ENCODE measurements around the gene PARD3B.

PARD3B gene

GRCh38 chr2:205024822-205025518, 479.7 kb downstream of the PARD3B start:
- H3K9me3 Mint-ChIP-seq = peaks cover 0 to 11% of the 10 kb centered on the region in 2 donors
- H3K27me3 Mint-ChIP-seq = no peaks in the 10 kb centered on the region
- peak overlapping the region in 1 of 2 donors; percentile 86 for H3K27ac Mint-ChIP-seq
- peaks cover 19% of the 10 kb centered on the region for H3K4me1 Mint-ChIP-seq
- ATAC-seq (peak; percentile 96), DNase-seq (peak; percentile 19 to 48)
- no peak overlapping the region for H3K4me3 Mint-ChIP-seq

DNA sequence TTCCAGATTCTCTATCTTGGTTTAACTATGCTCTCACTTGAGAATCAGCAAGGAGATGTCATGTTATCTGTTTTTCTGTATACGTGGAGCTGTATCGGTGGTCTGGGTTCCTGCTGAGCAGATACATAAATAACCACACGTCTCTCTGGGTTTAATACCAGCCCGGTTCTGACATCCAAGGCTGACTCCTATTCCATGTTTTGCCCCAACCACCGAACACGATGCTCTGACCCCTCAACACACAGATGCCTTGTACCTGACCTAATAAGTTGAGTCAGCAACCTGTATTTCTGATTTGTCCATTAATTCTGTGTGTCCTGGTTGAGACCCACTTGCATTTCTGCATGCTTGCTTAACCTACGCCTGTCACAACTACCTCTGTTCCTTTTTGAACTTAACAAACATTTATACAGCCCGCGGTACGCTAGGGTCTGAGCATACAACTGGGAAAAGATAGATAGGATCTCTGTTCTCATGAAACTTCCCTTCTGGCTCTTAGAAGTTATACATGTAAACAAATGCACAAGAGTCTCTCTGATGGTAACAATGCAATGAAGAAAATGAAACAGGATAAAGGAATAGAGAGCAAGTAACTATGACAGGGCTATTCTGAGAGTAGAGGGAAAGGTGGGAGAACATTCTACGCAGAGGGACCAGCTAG, 480.4 kb downstream of the PARD3B start:
- DNase-seq (no peak), ATAC-seq (peak; percentile 32)
- H3K4me1 Mint-ChIP-seq = peaks cover 19% of the 10 kb centered on the region
- no peaks in the 10 kb centered on the region for H3K27me3 Mint-ChIP-seq
- peaks cover 0 to 4% of the 10 kb centered on the region in 2 donors for H3K9me3 Mint-ChIP-seq
- H3K4me3 Mint-ChIP-seq = no peak overlapping the region
- H3K27ac Mint-ChIP-seq = peak overlapping the region; percentile 43 to 86

DNA sequence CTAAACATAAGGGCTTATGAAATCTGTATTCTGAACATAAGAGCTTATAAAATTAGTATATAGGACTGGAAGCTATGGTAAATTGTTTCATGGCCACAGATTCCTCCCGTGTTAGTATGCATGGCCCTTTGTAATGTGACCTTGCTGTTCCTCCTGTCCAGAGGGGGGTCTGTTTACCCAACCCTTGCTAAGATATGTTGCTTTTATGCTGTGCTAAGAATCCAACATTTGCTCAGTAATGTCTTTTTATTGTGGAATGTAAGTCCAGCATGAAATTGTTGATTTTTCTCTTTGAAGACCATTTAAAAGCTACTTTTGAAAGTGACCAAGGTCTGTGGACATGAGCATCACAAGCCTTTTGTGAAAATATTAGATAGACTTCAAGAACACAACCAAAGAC, 485.4 kb downstream of the PARD3B start:
- Mint-ChIP-seq H3K4me3 (no peak overlapping the region), H3K27ac (no peak overlapping the region), H3K9me3 (no peaks in the 10 kb centered on the region), H3K4me1 (peaks cover 23% of the 10 kb centered on the region), H3K27me3 (no peaks in the 10 kb centered on the region)
- DNase-seq (no peak), ATAC-seq (no peak)

- no peak for DNase-seq
- Mint-ChIP-seq H3K27ac (no peak overlapping the region), H3K4me3 (no peak overlapping the region), H3K4me1 (peaks cover 17% of the 10 kb centered on the region), H3K27me3 (no peaks in the 10 kb centered on the region), H3K9me3 (no peaks in the 10 kb centered on the region)
- no peak for ATAC-seq
These were observed 486.8 kb downstream of the PARD3B start for GRCh38 chr2:205032093-205032551.

DNA sequence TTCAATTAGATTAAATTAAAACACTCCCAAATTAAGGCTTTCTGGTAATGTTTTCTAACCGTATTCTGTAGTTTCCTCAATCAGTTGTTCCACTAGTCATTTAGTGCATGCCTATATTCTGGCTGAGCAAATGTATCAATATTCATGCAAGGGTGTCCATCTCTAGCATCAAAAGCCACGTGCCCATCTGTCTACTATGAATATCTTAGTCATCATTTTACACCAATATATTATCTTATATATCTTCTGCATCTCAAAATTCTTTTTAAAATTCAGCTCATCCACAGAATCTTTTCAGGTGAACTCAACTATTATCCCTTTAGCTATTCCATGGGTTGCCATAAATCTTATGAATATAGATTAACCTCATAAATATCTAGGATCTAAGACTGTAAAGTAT, 488.2 kb downstream of the PARD3B start:
- DNase-seq (no peak), ATAC-seq (no peak)
- Mint-ChIP-seq H3K4me1 (peaks cover 17% of the 10 kb centered on the region), H3K27ac (no peak overlapping the region), H3K4me3 (no peak overlapping the region), H3K9me3 (no peaks in the 10 kb centered on the region), H3K27me3 (no peaks in the 10 kb centered on the region)

DNA sequence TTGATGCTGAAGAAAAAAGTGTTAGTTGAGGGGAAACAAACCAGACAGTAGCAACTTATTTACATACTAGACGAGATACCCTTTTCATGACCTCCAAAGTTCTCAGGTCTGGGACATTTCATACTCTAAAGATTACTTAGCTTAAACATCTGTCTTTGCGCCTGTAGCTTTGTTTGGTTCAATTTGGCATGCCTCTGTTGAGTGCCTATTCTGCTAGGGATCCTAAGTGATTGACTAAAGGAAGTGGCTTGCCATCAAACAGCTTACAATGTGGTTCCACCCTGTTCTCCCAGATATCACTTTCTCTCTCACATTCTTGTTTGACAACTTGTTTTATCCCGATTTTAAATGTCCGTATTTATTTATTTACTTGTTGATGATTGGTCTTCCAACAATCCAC, 488.8 kb downstream of the PARD3B start:
- no peaks in the 10 kb centered on the region for H3K27me3 Mint-ChIP-seq
- ATAC-seq (no peak), DNase-seq (no peak)
- peaks cover 15% of the 10 kb centered on the region for H3K4me1 Mint-ChIP-seq
- no peak overlapping the region for H3K4me3 Mint-ChIP-seq
- H3K27ac Mint-ChIP-seq = no peak overlapping the region
- no peaks in the 10 kb centered on the region for H3K9me3 Mint-ChIP-seq

GRCh38 chr2:205040323-205040722, 495.0 kb downstream of the PARD3B start:
- Mint-ChIP-seq H3K4me3 (no peak overlapping the region), H3K9me3 (peaks cover 3 to 5% of the 10 kb centered on the region in 2 donors), H3K27ac (no peak overlapping the region), H3K27me3 (no peaks in the 10 kb centered on the region), H3K4me1 (no peaks in the 10 kb centered on the region)
- DNase-seq = no peak
- no peak for ATAC-seq

- ATAC-seq (no peak), DNase-seq (no peak)
These were observed 496.3 kb downstream of the PARD3B start for GRCh38 chr2:205041472-205042130.

GRCh38 chr2:205043285-205043684, 498.0 kb downstream of the PARD3B start:
- H3K4me3 Mint-ChIP-seq = no peak overlapping the region
- ATAC-seq = no peak
- DNase-seq = no peak
- no peaks in the 10 kb centered on the region for H3K4me1 Mint-ChIP-seq
- no peak overlapping the region for H3K27ac Mint-ChIP-seq
- H3K27me3 Mint-ChIP-seq = no peaks in the 10 kb centered on the region
- peaks cover 5 to 8% of the 10 kb centered on the region in 2 donors for H3K9me3 Mint-ChIP-seq

More at GRCh38 chr2:205041472-205042130, 496.3 kb downstream of the PARD3B start:
- Mint-ChIP-seq H3K27me3 (no peaks in the 10 kb centered on the region), H3K27ac (peak overlapping the region in 1 of 2 donors; percentile 22), H3K9me3 (peaks cover 3 to 5% of the 10 kb centered on the region in 2 donors), H3K4me3 (no peak overlapping the region), H3K4me1 (no peaks in the 10 kb centered on the region)

DNA sequence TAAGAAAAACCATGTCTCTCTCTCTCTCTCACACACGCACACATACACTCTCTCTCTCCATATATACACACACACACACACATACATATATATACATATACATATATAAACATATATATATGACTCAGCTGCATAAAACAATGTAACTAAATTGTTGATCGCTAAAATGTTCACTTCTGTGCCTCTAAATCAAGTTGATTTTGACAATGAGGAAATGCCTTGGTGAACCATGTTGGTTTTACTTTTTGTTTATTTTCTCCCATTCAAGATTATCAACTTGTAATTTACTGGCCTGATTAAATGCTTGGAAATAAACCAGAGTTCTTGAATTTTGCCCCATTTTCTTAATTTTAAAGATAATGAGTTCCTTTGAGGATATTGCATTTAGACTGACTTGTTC, 500.4 kb downstream of the PARD3B start:
- H3K4me1 Mint-ChIP-seq = no peaks in the 10 kb centered on the region
- no peaks in the 10 kb centered on the region for H3K27me3 Mint-ChIP-seq
- no peak for ATAC-seq
- DNase-seq = no peak
- H3K4me3 Mint-ChIP-seq = no peak overlapping the region
- H3K27ac Mint-ChIP-seq = no peak overlapping the region
- peaks cover 20 to 22% of the 10 kb centered on the region in 2 donors for H3K9me3 Mint-ChIP-seq

GRCh38 chr2:205047273-205047839, 502.1 kb downstream of the PARD3B start:
- DNase-seq (no peak), ATAC-seq (no peak)
- H3K9me3 Mint-ChIP-seq = peaks cover 20 to 22% of the 10 kb centered on the region in 2 donors
- no peak overlapping the region for H3K4me3 Mint-ChIP-seq
- H3K4me1 Mint-ChIP-seq = no peaks in the 10 kb centered on the region
- H3K27ac Mint-ChIP-seq = no peak overlapping the region
- no peaks in the 10 kb centered on the region for H3K27me3 Mint-ChIP-seq

GRCh38 chr2:205051417-205051816, 506.1 kb downstream of the PARD3B start:
- Mint-ChIP-seq H3K9me3 (peaks cover 14 to 19% of the 10 kb centered on the region in 2 donors), H3K27ac (no peak overlapping the region), H3K4me3 (no peak overlapping the region), H3K27me3 (no peaks in the 10 kb centered on the region), H3K4me1 (peaks cover 6% of the 10 kb centered on the region)
- no peak for DNase-seq
- no peak for ATAC-seq

- no peak overlapping the region for H3K27ac Mint-ChIP-seq
- H3K4me3 Mint-ChIP-seq = no peak overlapping the region
- peaks cover 6% of the 10 kb centered on the region for H3K4me1 Mint-ChIP-seq
- H3K27me3 Mint-ChIP-seq = no peaks in the 10 kb centered on the region
- DNase-seq (no peak), ATAC-seq (no peak)
- H3K9me3 Mint-ChIP-seq = peaks cover 14% of the 10 kb centered on the region in 2 donors
These were observed 507.5 kb downstream of the PARD3B start for GRCh38 chr2:205052781-205053180.

DNA sequence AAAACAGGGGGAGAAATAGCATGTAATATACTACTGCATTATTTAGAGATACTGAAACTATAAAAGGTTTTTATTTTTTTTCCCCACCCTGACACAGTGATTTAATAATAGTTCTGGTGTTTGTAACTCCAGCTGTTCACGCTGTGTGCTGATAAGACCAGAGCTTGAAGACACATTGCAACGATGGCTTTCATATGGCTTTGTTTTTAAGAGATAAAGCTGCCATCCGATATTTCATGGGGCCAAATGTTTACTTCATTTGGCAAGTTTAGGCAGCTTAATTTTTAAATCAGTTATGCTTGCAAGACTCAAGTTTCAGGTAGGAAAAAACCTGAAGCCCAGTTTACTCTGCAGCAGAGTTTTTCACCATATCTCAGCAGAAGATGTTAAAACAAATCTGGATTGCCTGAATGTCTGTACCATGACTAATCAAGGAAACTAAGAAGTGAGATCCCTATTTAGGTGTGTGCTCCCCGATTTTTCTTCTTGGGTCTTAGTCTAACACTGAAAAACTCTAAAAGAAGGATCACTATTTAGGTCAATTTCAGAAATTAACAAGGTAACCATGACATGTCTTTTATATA, 508.6 kb downstream of the PARD3B start:
- Mint-ChIP-seq H3K4me1 (peaks cover 12% of the 10 kb centered on the region), H3K9me3 (peaks cover 15 to 16% of the 10 kb centered on the region in 2 donors), H3K27ac (peak overlapping the region in 1 of 2 donors; percentile 58), H3K27me3 (no peaks in the 10 kb centered on the region), H3K4me3 (no peak overlapping the region)
- DNase-seq = no peak
- ATAC-seq = no peak

DNA sequence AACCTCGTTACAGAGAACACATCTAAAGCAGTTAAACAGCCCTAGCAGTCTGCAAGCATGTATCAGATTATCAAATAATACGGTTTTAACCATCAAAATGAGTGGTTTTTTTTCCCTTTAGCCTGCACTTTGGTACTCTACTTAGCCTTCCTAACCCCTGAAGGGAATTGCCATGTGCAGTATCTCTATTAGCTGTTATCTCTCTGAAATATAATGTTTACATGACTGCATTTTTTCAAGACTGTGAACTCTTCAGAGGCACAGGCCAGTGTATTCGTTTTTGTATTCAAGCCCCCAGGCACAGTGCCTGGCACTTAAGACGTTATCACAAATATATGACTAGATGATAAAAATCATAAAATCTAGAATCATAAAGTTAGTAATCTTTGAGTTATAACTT, 509.5 kb downstream of the PARD3B start:
- DNase-seq = no peak
- peaks cover 16% of the 10 kb centered on the region for H3K4me1 Mint-ChIP-seq
- H3K27me3 Mint-ChIP-seq = no peaks in the 10 kb centered on the region
- no peak overlapping the region for H3K4me3 Mint-ChIP-seq
- no peak overlapping the region for H3K27ac Mint-ChIP-seq
- H3K9me3 Mint-ChIP-seq = peaks cover 8 to 15% of the 10 kb centered on the region in 2 donors
- ATAC-seq = no peak
